CD4-positive, alpha-beta memory T cell (primary cell): ENCODE results near the gene SH3GL2. TPM values are rescaled to one million over a fixed set of nuclear protein-coding genes. Genes with fewer than 3 reads are reported as not detected.

Source experiments
- CTCF ChIA-PET: fragments of 350-600 bp; sonication (Branson Sonifier 250); formaldehyde crosslinking; loops from one replicate; lab custom pipeline; 2021; ENCODE audit warnings: inconsistent platforms; ENCODE audit not compliant: partially characterized antibody; lab: Charles Lee
- POLR2A ChIA-PET: fragments of 350-600 bp; sonication (Branson Sonifier 250); formaldehyde crosslinking; loops from one replicate; lab custom pipeline; 2021; ENCODE audit not compliant: partially characterized antibody; lab: Charles Lee
- DNase-seq, 5 donors: peaks; one replicate each; pipeline versions ENCODE4 v3.0.0 to v3.0.0-alpha.2; 2020 to 2022; ENCODE audit warnings: mixed read lengths in 1 of 5
- H3K27ac ChIP-seq: one replicate; pipeline ENCODE4 v1.7.0; 2013; ENCODE audit warnings: low read depth, low read length
- H3K27me3 ChIP-seq: 2 replicates; pipeline ENCODE4 v1.7.0; 2013; ENCODE audit warnings: mild to moderate bottlenecking, low read length, moderate library complexity; ENCODE audit not compliant: insufficient read depth
- H3K36me3 ChIP-seq: 2 replicates; pipeline ENCODE4 v1.7.0; 2013; ENCODE audit warnings: mild to moderate bottlenecking, low read length, moderate library complexity; ENCODE audit not compliant: insufficient read depth
- H3K4me1 ChIP-seq: 2 replicates; pipeline ENCODE4 v1.7.0; 2013; ENCODE audit warnings: mild to moderate bottlenecking, low read length, moderate library complexity; ENCODE audit not compliant: insufficient read depth
- H3K4me3 ChIP-seq, 2 donors: one replicate each; pipeline ENCODE4 v1.7.0; 2013; ENCODE audit warnings: low read length in 2 of 2, mild to moderate bottlenecking in 1 of 2
- H3K9me3 ChIP-seq, 2 donors: one replicate each; pipeline ENCODE4 v1.7.0; 2013; ENCODE audit warnings: low read length in 2 of 2, control low read depth in 1 of 2; ENCODE audit not compliant: control insufficient read depth in 1 of 2
- H3K27ac Mint-ChIP-seq, 7 donors: one replicate each; pipeline ENCODE4 v1.8.0; 2020 to 2021; ENCODE audit warnings: mixed read lengths in 7 of 7, mild to moderate bottlenecking in 6 of 7, inconsistent platforms in 3 of 7, moderate library complexity in 3 of 7
- H3K27me3 Mint-ChIP-seq, 2 donors: one replicate each; pipeline ENCODE4 v1.8.0; 2020 to 2021; ENCODE audit warnings: mixed read lengths in 2 of 2
- H3K36me3 Mint-ChIP-seq, 2 donors: one replicate each; pipeline ENCODE4 v1.8.0; 2020 to 2021; ENCODE audit warnings: mixed read lengths in 2 of 2, inconsistent platforms in 1 of 2, mild to moderate bottlenecking in 1 of 2
- H3K4me1 Mint-ChIP-seq, 4 donors: one replicate each; pipeline ENCODE4 v1.8.0; 2020 to 2021; ENCODE audit warnings: mixed read lengths in 4 of 4, mild to moderate bottlenecking in 1 of 4
- H3K4me3 Mint-ChIP-seq, 8 donors: one replicate each; pipeline ENCODE4 v1.8.0; 2020 to 2021; ENCODE audit warnings: mixed read lengths in 8 of 8, mild to moderate bottlenecking in 7 of 8, moderate library complexity in 6 of 8, inconsistent platforms in 3 of 8
- H3K9me3 Mint-ChIP-seq, 8 donors: one replicate each; pipeline ENCODE4 v1.8.0; 2020 to 2021; ENCODE audit warnings: mixed read lengths in 8 of 8, mild to moderate bottlenecking in 5 of 8, inconsistent platforms in 3 of 8, moderate library complexity in 1 of 8
- intact Hi-C: fragments of 100-400 bp; cut with micrococcal nuclease; formaldehyde crosslinking; loops from one replicate; pipeline ENCODE4 v1.15.1; 2023
- polyA plus RNA-seq, 2 donors: library from polyadenylated mRNA; unstranded; fragments of 300-500 nt; fragmentation: Illumina TruSeq; gene quantifications; one replicate each; pipeline ENCODE4 v1.2.3, GENCODE V29; 2021
- total RNA-seq, 2 experiments: library from RNA; stranded (reverse); gene quantifications; one replicate each; pipeline ENCODE4 v1.2.3, GENCODE V29; 2021

SH3GL2 gene
- total and polyA plus RNA-seq, 4 experiments from 2014 or later: not detected

GRCh38 chr9:17588941-17589340, 10.1 kb downstream of the SH3GL2 start:
- no peak overlapping the region for H3K27ac Mint-ChIP-seq
- H3K36me3 Mint-ChIP-seq: no peaks in the 10 kb centered on the region
- H3K4me3 Mint-ChIP-seq: no peak overlapping the region

GRCh38 chr9:17589771-17590170, 10.9 kb downstream of the SH3GL2 start:
- no peaks in the 10 kb centered on the region for H3K27me3 ChIP-seq
- H3K9me3 ChIP-seq: no peaks in the 10 kb centered on the region
- Mint-ChIP-seq H3K4me1 (no peaks in the 10 kb centered on the region), H3K27me3 (no peaks in the 10 kb centered on the region), H3K27ac (no peak overlapping the region), H3K36me3 (no peaks in the 10 kb centered on the region), H3K4me3 (no peak overlapping the region), H3K9me3 (peaks cover 0 to 7% (median 3%) of the 10 kb centered on the region in 8 donors)
- H3K27ac ChIP-seq: no peak overlapping the region
- H3K36me3 ChIP-seq: no peaks in the 10 kb centered on the region
- CTCF ChIA-PET: no interaction called here
- H3K4me1 ChIP-seq: no peaks in the 10 kb centered on the region
- intact Hi-C loops: no loop called here
- H3K4me3 ChIP-seq: no peak overlapping the region
- POLR2A ChIA-PET: no interaction called here
- no peak for DNase-seq

More at GRCh38 chr9:17588941-17589340, 10.1 kb downstream of the SH3GL2 start:
- H3K27me3 ChIP-seq: no peaks in the 10 kb centered on the region
- H3K4me1 Mint-ChIP-seq: no peaks in the 10 kb centered on the region
- POLR2A ChIA-PET: no interaction called here
- no peak for DNase-seq
- no peak overlapping the region for H3K27ac ChIP-seq
- H3K27me3 Mint-ChIP-seq: no peaks in the 10 kb centered on the region
- H3K9me3 ChIP-seq: no peaks in the 10 kb centered on the region
- no peaks in the 10 kb centered on the region for H3K36me3 ChIP-seq
- H3K9me3 Mint-ChIP-seq: peaks cover 0 to 7% (median 4%) of the 10 kb centered on the region in 8 donors
- no peak overlapping the region for H3K4me3 ChIP-seq
- CTCF ChIA-PET: no interaction called here
- intact Hi-C loops: no loop called here
- no peaks in the 10 kb centered on the region for H3K4me1 ChIP-seq

- Histone ChIP-seq H3K36me3 (no peaks in the 10 kb centered on the region), H3K9me3 (no peaks in the 10 kb centered on the region), H3K27ac (no peak overlapping the region), H3K4me1 (no peaks in the 10 kb centered on the region), H3K27me3 (no peaks in the 10 kb centered on the region), H3K4me3 (no peak overlapping the region)
- no peaks in the 10 kb centered on the region for H3K4me1 Mint-ChIP-seq
- no peaks in the 10 kb centered on the region for H3K27me3 Mint-ChIP-seq
- CTCF ChIA-PET: no interaction called here
- no peaks in the 10 kb centered on the region for H3K36me3 Mint-ChIP-seq
- POLR2A ChIA-PET: no interaction called here
- no peak overlapping the region for H3K27ac Mint-ChIP-seq
- no peak for DNase-seq
- intact Hi-C loops: no loop called here
- no peak overlapping the region for H3K4me3 Mint-ChIP-seq
- H3K9me3 Mint-ChIP-seq: peaks cover 0 to 5% (median 0%) of the 10 kb centered on the region in 8 donors
Observed at GRCh38 chr9:17594961-17595360, 16.1 kb downstream of the SH3GL2 start.

GRCh38 chr9:17597977-17598376, 19.1 kb downstream of the SH3GL2 start:
- H3K27me3 Mint-ChIP-seq: no peaks in the 10 kb centered on the region
- no peaks in the 10 kb centered on the region for H3K36me3 Mint-ChIP-seq
- H3K9me3 Mint-ChIP-seq: peaks cover 0 to 6% (median 0%) of the 10 kb centered on the region in 8 donors
- intact Hi-C loops: no loop called here
- H3K27ac Mint-ChIP-seq: no peak overlapping the region
- H3K4me3 ChIP-seq: no peak overlapping the region
- no peaks in the 10 kb centered on the region for H3K9me3 ChIP-seq
- H3K4me3 Mint-ChIP-seq: no peak overlapping the region
- H3K36me3 ChIP-seq: no peaks in the 10 kb centered on the region
- ChIA-PET POLR2A (no interaction called here), CTCF (interaction anchor here (0.7 kb wide), 1 partner anchor 1765 kb away, joined by 3 read pairs; no protein-coding TSS in a partner anchor)
- no peaks in the 10 kb centered on the region for H3K4me1 Mint-ChIP-seq
- no peaks in the 10 kb centered on the region for H3K4me1 ChIP-seq
- no peak overlapping the region for H3K27ac ChIP-seq
- DNase-seq: no peak
- H3K27me3 ChIP-seq: no peaks in the 10 kb centered on the region

GRCh38 chr9:17600962-17601593, 22.2 kb downstream of the SH3GL2 start:
- CTCF ChIA-PET: no interaction called here
- intact Hi-C loops: no loop called here

GRCh38 chr9:17604556-17604955, 25.7 kb downstream of the SH3GL2 start:
- DNase-seq: no peak
- Histone ChIP-seq H3K36me3 (no peaks in the 10 kb centered on the region), H3K9me3 (no peaks in the 10 kb centered on the region), H3K4me1 (no peaks in the 10 kb centered on the region), H3K27ac (no peak overlapping the region), H3K4me3 (no peak overlapping the region), H3K27me3 (no peaks in the 10 kb centered on the region)
- no peak overlapping the region for H3K27ac Mint-ChIP-seq
- ChIA-PET CTCF (no interaction called here), POLR2A (no interaction called here)
- H3K9me3 Mint-ChIP-seq: peaks cover 0 to 12% (median under 1%) of the 10 kb centered on the region in 8 donors
- H3K36me3 Mint-ChIP-seq: no peaks in the 10 kb centered on the region
- intact Hi-C loops: no loop called here
- no peak overlapping the region for H3K4me3 Mint-ChIP-seq
- no peaks in the 10 kb centered on the region for H3K4me1 Mint-ChIP-seq
- no peaks in the 10 kb centered on the region for H3K27me3 Mint-ChIP-seq

More at GRCh38 chr9:17600962-17601593, 22.2 kb downstream of the SH3GL2 start:
- Histone ChIP-seq H3K4me3 (no peak overlapping the region), H3K4me1 (no peaks in the 10 kb centered on the region), H3K9me3 (no peaks in the 10 kb centered on the region), H3K27me3 (no peaks in the 10 kb centered on the region), H3K27ac (no peak overlapping the region), H3K36me3 (no peaks in the 10 kb centered on the region)
- Mint-ChIP-seq H3K27ac (no peak overlapping the region), H3K36me3 (no peaks in the 10 kb centered on the region), H3K9me3 (peaks cover 0 to 10% (median 0%) of the 10 kb centered on the region in 8 donors), H3K4me3 (no peak overlapping the region), H3K4me1 (no peaks in the 10 kb centered on the region), H3K27me3 (no peaks in the 10 kb centered on the region)
- POLR2A ChIA-PET: no interaction called here
- no peak for DNase-seq

- CTCF ChIA-PET: no interaction called here
Observed at GRCh38 chr9:17609312-17610005, 30.6 kb downstream of the SH3GL2 start.

More at GRCh38 chr9:17609312-17610005, 30.6 kb downstream of the SH3GL2 start:
- Histone ChIP-seq H3K4me3 (no peak overlapping the region), H3K9me3 (no peaks in the 10 kb centered on the region), H3K27me3 (no peaks in the 10 kb centered on the region), H3K36me3 (no peaks in the 10 kb centered on the region), H3K27ac (no peak overlapping the region), H3K4me1 (no peaks in the 10 kb centered on the region)
- Mint-ChIP-seq H3K4me1 (no peaks in the 10 kb centered on the region), H3K4me3 (no peak overlapping the region), H3K27ac (no peak overlapping the region), H3K9me3 (peaks cover 0 to 9% (median 3%) of the 10 kb centered on the region in 8 donors), H3K36me3 (no peaks in the 10 kb centered on the region), H3K27me3 (no peaks in the 10 kb centered on the region)
- POLR2A ChIA-PET: no interaction called here
- DNase-seq: no peak
- intact Hi-C loops: no loop called here
